Nephron progenitor cell (in vitro differentiated cells): ENCODE results near the gene C10orf53.

Experiments
- DNase-seq: peaks from one replicate; pipeline ENCODE4 v3.0.0; 2021
- H3K27ac Mint-ChIP-seq: 2 replicates; pipeline ENCODE4 v1.8.0; 2021; ENCODE audit warnings: mild to moderate bottlenecking, moderate library complexity, mixed read lengths
- H3K27me3 Mint-ChIP-seq: 2 replicates; pipeline ENCODE4 v1.8.0; 2021; ENCODE audit warnings: mild to moderate bottlenecking, low read depth, mixed read lengths; ENCODE audit not compliant: poor library complexity
- H3K36me3 Mint-ChIP-seq: 2 replicates; pipeline ENCODE4 v1.8.0; 2021; ENCODE audit warnings: low read depth, mixed read lengths
- H3K4me1 Mint-ChIP-seq: 2 replicates; pipeline ENCODE4 v1.8.0; 2021; ENCODE audit warnings: mixed read lengths
- H3K4me3 Mint-ChIP-seq: 2 replicates; pipeline ENCODE4 v1.8.0; 2021; ENCODE audit warnings: mild to moderate bottlenecking, moderate library complexity, mixed read lengths
- H3K9me3 Mint-ChIP-seq: 2 replicates; pipeline ENCODE4 v1.8.0; 2021; ENCODE audit warnings: mild to moderate bottlenecking, moderate library complexity, mixed read lengths
- TF ChIP-seq, protein P1 (sequence below): fragments of 200-600 bp; sonication (generic); IDR thresholded peaks from 2 replicates; pipeline ENCODE4 v1.5.0; 2021; ENCODE audit warnings: antibody characterized with exemption

The C10orf53 gene

DNA sequence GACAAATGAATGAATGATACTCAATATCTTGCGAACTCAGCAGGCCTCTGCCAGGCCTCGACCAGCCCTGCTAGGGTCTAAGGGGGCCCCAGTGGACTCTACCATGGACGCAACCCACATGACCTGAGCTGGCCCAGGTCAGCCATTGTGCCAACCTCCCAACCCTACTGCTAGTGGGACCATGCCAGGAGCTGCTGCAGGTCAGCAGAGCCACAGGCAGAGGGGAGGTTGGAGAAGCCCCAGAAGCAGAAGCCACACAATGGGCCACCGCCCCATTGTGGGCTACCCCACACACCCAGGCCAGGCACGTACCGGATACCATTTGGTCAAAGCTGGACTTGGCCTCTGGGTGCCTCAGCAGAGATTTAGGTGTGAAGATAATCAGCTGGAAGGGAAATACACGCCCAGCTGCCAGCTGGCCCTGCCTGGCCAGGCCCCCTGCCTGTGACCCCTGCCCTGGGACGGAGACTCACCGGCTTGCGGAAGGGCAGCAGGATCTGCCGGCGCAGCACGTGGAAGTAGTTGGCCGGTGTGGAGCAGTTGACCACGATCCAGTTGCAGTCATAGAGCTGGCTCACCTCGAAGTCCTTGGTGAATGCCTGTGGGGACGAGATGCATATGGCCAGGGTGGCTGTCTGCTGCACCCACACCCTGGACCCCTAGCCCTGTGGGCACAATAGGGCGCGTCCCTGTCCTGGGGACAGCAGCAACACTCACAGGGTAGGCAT, 58.2 kb downstream of the C10orf53 start:
- no peak for DNase-seq
- H3K4me1 Mint-ChIP-seq = peaks cover 4% of the 10 kb centered on the region
- H3K27me3 Mint-ChIP-seq = peaks cover 13% of the 10 kb centered on the region
- H3K9me3 Mint-ChIP-seq = no peaks in the 10 kb centered on the region
- TF ChIP-seq, protein P1, sequence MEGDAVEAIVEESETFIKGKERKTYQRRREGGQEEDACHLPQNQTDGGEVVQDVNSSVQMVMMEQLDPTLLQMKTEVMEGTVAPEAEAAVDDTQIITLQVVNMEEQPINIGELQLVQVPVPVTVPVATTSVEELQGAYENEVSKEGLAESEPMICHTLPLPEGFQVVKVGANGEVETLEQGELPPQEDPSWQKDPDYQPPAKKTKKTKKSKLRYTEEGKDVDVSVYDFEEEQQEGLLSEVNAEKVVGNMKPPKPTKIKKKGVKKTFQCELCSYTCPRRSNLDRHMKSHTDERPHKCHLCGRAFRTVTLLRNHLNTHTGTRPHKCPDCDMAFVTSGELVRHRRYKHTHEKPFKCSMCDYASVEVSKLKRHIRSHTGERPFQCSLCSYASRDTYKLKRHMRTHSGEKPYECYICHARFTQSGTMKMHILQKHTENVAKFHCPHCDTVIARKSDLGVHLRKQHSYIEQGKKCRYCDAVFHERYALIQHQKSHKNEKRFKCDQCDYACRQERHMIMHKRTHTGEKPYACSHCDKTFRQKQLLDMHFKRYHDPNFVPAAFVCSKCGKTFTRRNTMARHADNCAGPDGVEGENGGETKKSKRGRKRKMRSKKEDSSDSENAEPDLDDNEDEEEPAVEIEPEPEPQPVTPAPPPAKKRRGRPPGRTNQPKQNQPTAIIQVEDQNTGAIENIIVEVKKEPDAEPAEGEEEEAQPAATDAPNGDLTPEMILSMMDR = no peak
- no peak overlapping the region for H3K4me3 Mint-ChIP-seq
- H3K27ac Mint-ChIP-seq = no peak overlapping the region
- H3K36me3 Mint-ChIP-seq = no peaks in the 10 kb centered on the region

DNA sequence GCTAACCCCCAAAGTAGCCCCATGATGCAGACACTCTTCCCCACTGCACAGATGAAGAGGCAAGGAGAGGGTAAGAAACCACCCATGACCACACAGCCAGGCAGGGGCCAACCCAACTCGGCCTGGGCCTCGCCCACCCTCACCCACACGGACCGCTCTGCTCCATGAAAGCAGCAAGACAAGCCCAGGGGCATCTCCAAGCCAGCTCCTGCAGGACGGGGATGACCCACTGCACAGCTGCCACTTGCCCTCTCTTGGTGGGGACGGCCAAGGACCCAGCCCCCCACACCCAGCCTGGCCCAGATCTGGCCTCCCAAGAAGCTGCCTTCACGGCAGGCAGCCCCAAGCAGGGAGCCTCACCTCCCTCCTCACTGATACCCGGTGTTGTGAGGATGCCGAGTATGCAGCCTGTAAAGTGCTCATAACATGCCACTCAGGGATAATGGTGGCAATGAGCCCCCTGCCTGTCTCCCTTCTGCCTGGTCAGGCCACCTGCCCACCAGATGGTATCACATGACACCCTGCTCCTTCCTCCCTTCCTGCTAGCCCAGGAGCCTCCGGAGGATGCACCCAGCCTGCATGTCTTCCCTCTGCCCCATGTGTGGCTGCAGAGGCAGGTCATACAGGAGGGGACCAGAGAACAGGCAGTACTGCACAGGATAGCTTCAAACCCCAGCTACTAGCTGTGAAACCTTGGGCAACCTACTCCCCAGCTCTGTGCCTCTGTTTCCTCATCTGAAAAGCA, 59.3 kb downstream of the C10orf53 start:
- no peak for DNase-seq
- H3K4me3 Mint-ChIP-seq = no peak overlapping the region
- H3K27me3 Mint-ChIP-seq = peaks cover 4% of the 10 kb centered on the region
- no peaks in the 10 kb centered on the region for H3K9me3 Mint-ChIP-seq
- TF ChIP-seq, protein P1 = no peak
- H3K27ac Mint-ChIP-seq = no peak overlapping the region
- peaks cover 4% of the 10 kb centered on the region for H3K4me1 Mint-ChIP-seq
- H3K36me3 Mint-ChIP-seq = no peaks in the 10 kb centered on the region

DNA sequence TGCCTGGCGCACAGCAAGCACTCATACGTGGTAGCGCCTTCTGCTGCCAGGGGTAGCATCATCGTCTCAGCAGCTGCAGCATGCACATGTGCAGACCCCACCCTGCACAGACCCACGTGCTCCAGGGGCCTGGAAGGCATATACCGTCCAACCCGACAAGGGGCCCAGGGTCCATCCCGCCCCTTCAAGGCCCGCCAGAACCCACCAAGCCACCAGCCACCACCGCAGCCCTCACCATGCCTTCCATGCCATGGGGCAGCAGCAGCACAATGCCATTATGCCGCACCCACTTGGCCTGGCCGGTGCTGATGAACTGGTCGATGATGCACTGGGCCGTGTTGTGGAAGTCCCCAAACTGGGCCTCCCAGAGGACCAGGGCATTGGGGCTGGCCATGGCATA, 60.0 kb downstream of the C10orf53 start:
- Mint-ChIP-seq H3K27ac (no peak overlapping the region), H3K36me3 (no peaks in the 10 kb centered on the region), H3K4me1 (peaks cover 3% of the 10 kb centered on the region), H3K9me3 (no peaks in the 10 kb centered on the region), H3K4me3 (no peak overlapping the region), H3K27me3 (peaks cover 5% of the 10 kb centered on the region)
- TF ChIP-seq, protein P1 = no peak
- DNase-seq = no peak

DNA sequence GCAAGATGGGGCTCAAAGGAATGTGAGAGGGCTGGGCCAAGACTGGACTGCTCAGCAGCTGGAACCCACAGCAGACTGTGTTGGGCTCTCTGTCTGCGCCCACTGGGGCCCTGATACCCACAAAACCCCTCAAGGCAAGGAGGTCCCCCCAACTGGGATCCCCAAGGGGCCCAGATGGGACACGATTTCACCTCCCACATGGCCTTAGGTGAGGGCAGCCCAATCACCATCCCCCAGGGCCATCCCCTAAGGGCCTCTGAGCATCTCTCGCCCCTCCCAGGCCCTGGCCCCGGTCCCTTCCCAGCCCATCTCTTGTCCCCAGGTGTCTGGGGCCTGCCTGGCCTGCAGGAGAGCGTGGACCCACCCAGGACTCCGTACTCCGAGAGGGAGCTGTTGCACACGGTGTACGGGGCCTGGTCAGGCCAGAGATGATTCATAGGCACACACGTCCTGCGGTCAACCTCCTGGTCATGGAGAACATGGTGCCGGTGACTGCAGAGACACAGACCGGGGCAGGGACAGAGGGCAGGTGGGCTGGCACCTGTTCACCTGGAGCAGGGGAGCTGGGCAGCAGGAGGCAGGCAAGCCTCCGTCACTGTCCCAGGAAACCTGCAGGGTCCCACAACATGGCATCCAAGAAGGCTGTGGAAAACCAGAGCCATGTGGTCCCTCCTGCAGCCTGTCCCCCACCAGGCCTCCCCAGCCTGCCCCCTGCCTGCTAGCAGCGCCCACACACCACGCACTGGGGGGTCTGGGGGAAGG, 61.1 kb downstream of the C10orf53 start:
- Mint-ChIP-seq H3K4me1 (no peaks in the 10 kb centered on the region), H3K9me3 (no peaks in the 10 kb centered on the region), H3K27me3 (peaks cover 2% of the 10 kb centered on the region), H3K36me3 (no peaks in the 10 kb centered on the region), H3K27ac (no peak overlapping the region), H3K4me3 (no peak overlapping the region)
- no peak for DNase-seq
- TF ChIP-seq, protein P1 = no peak

DNA sequence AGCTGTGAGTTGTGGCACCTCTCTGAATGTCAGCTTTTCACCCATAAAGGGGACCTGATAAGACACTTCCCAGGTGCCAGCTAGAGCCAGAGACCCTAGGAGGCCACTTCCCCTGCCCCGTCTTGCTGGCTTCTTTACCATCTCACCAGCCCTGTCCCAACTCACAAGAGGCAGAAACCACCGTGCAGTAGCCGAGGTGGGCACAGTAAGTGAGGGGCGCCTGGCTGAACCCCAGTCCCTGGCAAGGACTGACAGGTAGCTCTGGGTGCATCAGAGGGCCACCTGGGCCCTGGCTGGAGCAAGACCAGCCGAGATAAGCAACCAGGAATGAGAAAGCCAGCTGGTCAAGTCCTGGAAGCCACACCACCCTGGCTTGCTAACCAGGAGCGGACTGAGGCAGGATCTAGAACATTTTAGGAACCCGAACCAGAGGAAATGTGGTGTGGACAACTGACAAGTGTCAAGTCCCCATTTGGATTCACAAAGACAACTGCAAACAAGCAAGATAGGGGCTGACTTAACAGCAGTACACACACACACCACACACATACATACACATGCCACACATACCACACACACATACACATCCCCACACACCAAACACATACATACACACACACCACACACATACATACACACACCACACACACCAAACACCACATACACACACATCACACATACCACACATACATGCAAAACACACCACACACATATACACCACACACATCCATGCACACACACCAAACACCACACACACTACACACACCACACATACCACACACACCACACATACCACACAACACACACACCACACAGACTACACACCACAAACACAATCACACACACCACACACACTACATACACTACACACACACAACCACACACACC, 61.9 kb downstream of the C10orf53 start:
- peaks cover 2% of the 10 kb centered on the region for H3K27me3 Mint-ChIP-seq
- no peak for DNase-seq
- H3K4me1 Mint-ChIP-seq = no peaks in the 10 kb centered on the region
- TF ChIP-seq, protein P1 = no peak
- no peaks in the 10 kb centered on the region for H3K36me3 Mint-ChIP-seq
- no peak overlapping the region for H3K4me3 Mint-ChIP-seq
- H3K9me3 Mint-ChIP-seq = no peaks in the 10 kb centered on the region
- H3K27ac Mint-ChIP-seq = peak overlapping the region; percentile 6
